H1 (cell line): ENCODE measurements around the gene GRPR. TPM values are rescaled to one million over a fixed set of nuclear protein-coding genes. Genes with fewer than 3 reads are reported as not detected.

Experiments used
- CTCF ChIA-PET: fragments of 300-600 bp; sonication (Branson Sonifier 250); formaldehyde crosslinking; loops from one replicate; lab custom pipeline; 2021; ENCODE audit not compliant: partially characterized antibody; lab: Charles Lee
- POLR2A ChIA-PET: fragments of 300-600 bp; sonication (Branson Sonifier 250); formaldehyde crosslinking; loops from one replicate; lab custom pipeline; 2021; ENCODE audit warnings: inconsistent platforms; ENCODE audit not compliant: partially characterized antibody; lab: Charles Lee
- DNase-seq, 2 experiments: peaks; one replicate each; pipeline versions ENCODE4 v3.0.0 to v3.0.0-alpha.2; 2010 to 2022; ENCODE audit warnings: low spot score in 2 of 2, low read depth in 1 of 2, mixed read lengths in 1 of 2
- FAIRE-seq: peaks from 2 replicates; lab custom pipeline; 2011; peaks lifted over from hg19 to GRCh38; lab: Jason Lieb, UNC
- H2AFZ ChIP-seq: 2 replicates; pipeline ENCODE4 v1.8.1; 2012; ENCODE audit warnings: low read length, inconsistent platforms
- H2AK5ac ChIP-seq: 2 replicates; pipeline ENCODE4 v1.6.1; 2013; ENCODE audit warnings: low read depth, low read length
- H2BK120ac ChIP-seq: replicated peaks from 2 replicates; pipeline ENCODE3; 2013; ENCODE audit warnings: low read depth, low read length, inconsistent platforms
- H2BK12ac ChIP-seq: 2 replicates; pipeline ENCODE4 v1.6.1; 2013; ENCODE audit warnings: low read depth, low read length
- H2BK15ac ChIP-seq: 2 replicates; pipeline ENCODE4 v1.6.1; 2013; ENCODE audit warnings: low read length
- H2BK20ac ChIP-seq: 2 replicates; pipeline ENCODE4 v1.6.1; 2013; ENCODE audit warnings: low read length
- H2BK5ac ChIP-seq: 2 replicates; pipeline ENCODE4 v1.6.1; 2013; ENCODE audit warnings: low read depth, low read length
- H3K14ac ChIP-seq: 2 replicates; pipeline ENCODE4 v1.6.1; 2013; ENCODE audit warnings: inconsistent platforms; ENCODE audit not compliant: insufficient read length
- H3K18ac ChIP-seq: 2 replicates; pipeline ENCODE4 v1.6.1; 2013; ENCODE audit warnings: low read length; ENCODE audit errors: extremely low read depth
- H3K23ac ChIP-seq: 2 replicates; pipeline ENCODE4 v1.6.1; 2013; ENCODE audit warnings: inconsistent platforms; ENCODE audit not compliant: insufficient read length
- H3K23me2 ChIP-seq: 2 replicates; pipeline ENCODE4 v1.6.1; 2013; ENCODE audit warnings: low read depth, low read length
- H3K27ac ChIP-seq: 2 replicates; pipeline ENCODE4 v1.6.1; 2011; ENCODE audit warnings: low read depth, low read length, inconsistent platforms
- H3K27me3 ChIP-seq, 4 experiments: replicated peaks in 1 of 4; 1 replicate in 1 of 4; 2 replicates in 3 of 4; pipeline versions ENCODE4 v1.6.1 to v1.8.1; 2011 to 2013; ENCODE audit warnings: low read length in 3 of 4, mild to moderate bottlenecking in 3 of 4, inconsistent platforms in 2 of 4, mixed read lengths in 2 of 4, moderate library complexity in 1 of 4; ENCODE audit not compliant: control insufficient read depth in 3 of 4, insufficient read depth in 3 of 4; ENCODE audit errors: extremely low read depth in 1 of 4
- H3K36me3 ChIP-seq, 4 experiments: 2 replicates each; pipeline versions ENCODE4 v1.6.1 to v1.8.1; 2011 to 2013; ENCODE audit warnings: mild to moderate bottlenecking in 4 of 4, low read length in 3 of 4, moderate library complexity in 2 of 4, control low read depth in 1 of 4, inconsistent platforms in 1 of 4; ENCODE audit not compliant: insufficient read depth in 4 of 4, control insufficient read depth in 2 of 4
- H3K4ac ChIP-seq: replicated peaks from 2 replicates; pipeline ENCODE3; 2013; ENCODE audit warnings: low read length, low read depth, mixed read lengths, inconsistent platforms; ENCODE audit not compliant: insufficient read length
- H3K4me1 ChIP-seq, 4 experiments: replicated peaks in 1 of 4; 1 replicate in 1 of 4; 2 replicates in 3 of 4; pipeline versions ENCODE4 v1.6.1 to v1.8.1; 2011 to 2013; ENCODE audit warnings: low read length in 3 of 4, inconsistent platforms in 2 of 4, mixed read lengths in 1 of 4; ENCODE audit not compliant: insufficient read depth in 4 of 4, control insufficient read depth in 3 of 4
- H3K4me2 ChIP-seq, 2 experiments: 2 replicates each; pipeline versions ENCODE4 v1.6.1 to v1.8.1; 2011 to 2013; ENCODE audit warnings: low read depth in 2 of 2, low read length in 2 of 2, control low read depth in 1 of 2, inconsistent platforms in 1 of 2, mild to moderate bottlenecking in 1 of 2; ENCODE audit not compliant: insufficient read depth in 1 of 2
- H3K4me3 ChIP-seq, 4 experiments: fragments of 200-600, 300-600 bp in 1 of 4; sonication (generic), shearing (Covaris generic), sonication (Bioruptor Twin) in 1 of 4; 2 replicates each; pipeline versions ENCODE4 v1.5.1 to v1.8.1; 2011 to 2016; ENCODE audit warnings: low read length in 4 of 4, low read depth in 3 of 4, control low read depth in 2 of 4, inconsistent platforms in 2 of 4, mild to moderate bottlenecking in 2 of 4, mixed read lengths in 1 of 4, moderate library complexity in 1 of 4; ENCODE audit not compliant: insufficient read depth in 2 of 4; ENCODE audit errors: extremely low read depth in 1 of 4
- H3K56ac ChIP-seq: replicated peaks from 2 replicates; pipeline ENCODE3; 2013; ENCODE audit warnings: low read depth, mild to moderate bottlenecking, mixed read lengths, low read length, inconsistent platforms; ENCODE audit not compliant: insufficient read length
- H3K79me1 ChIP-seq: 2 replicates; pipeline ENCODE4 v1.6.1; 2013; ENCODE audit warnings: low read depth, low read length, control low read depth
- H3K79me2 ChIP-seq, 2 experiments: 2 replicates each; pipeline versions ENCODE4 v1.6.1 to v1.8.1; 2012 to 2013; ENCODE audit warnings: low read length in 2 of 2, mild to moderate bottlenecking in 2 of 2, inconsistent platforms in 1 of 2; ENCODE audit not compliant: insufficient read depth in 2 of 2, control insufficient read depth in 1 of 2
- H3K9ac ChIP-seq, 4 experiments: replicated peaks in 1 of 4; 1 replicate in 1 of 4; 2 replicates in 3 of 4; pipeline versions ENCODE4 v1.6.1 to v1.8.1; 2011 to 2013; ENCODE audit warnings: low read depth in 3 of 4, low read length in 3 of 4, control low read depth in 2 of 4, mild to moderate bottlenecking in 2 of 4, moderate library complexity in 2 of 4, inconsistent platforms in 1 of 4; ENCODE audit errors: extremely low read depth in 1 of 4
- H3K9me3 ChIP-seq, 2 experiments: 2 replicates each; pipeline versions ENCODE4 v1.6.1 to v1.8.1; 2012 to 2013; ENCODE audit warnings: mild to moderate bottlenecking in 2 of 2, moderate library complexity in 2 of 2, control low read depth in 1 of 2, inconsistent platforms in 1 of 2, low read depth in 1 of 2, low read length in 1 of 2, mixed read lengths in 1 of 2; ENCODE audit not compliant: insufficient read depth in 2 of 2
- H4K20me1 ChIP-seq, 2 experiments: replicated peaks in 1 of 2; 2 replicates each; pipeline versions ENCODE3 to v1.8.1; 2011 to 2013; ENCODE audit warnings: inconsistent platforms in 2 of 2, low read length in 2 of 2, mild to moderate bottlenecking in 1 of 2; ENCODE audit not compliant: insufficient read depth in 2 of 2, control insufficient read depth in 1 of 2
- H4K5ac ChIP-seq: 2 replicates; pipeline ENCODE4 v1.6.1; 2013; ENCODE audit warnings: low read length, low read depth, mixed read lengths, inconsistent platforms; ENCODE audit not compliant: insufficient read length
- H4K8ac ChIP-seq: 2 replicates; pipeline ENCODE4 v1.8.0; 2013; ENCODE audit warnings: mild to moderate bottlenecking, moderate library complexity, low read length, inconsistent platforms; ENCODE audit not compliant: insufficient read depth; ENCODE audit errors: extremely low read depth
- H4K91ac ChIP-seq: replicated peaks from 2 replicates; pipeline ENCODE3; 2013; ENCODE audit warnings: low read length, mixed read lengths, inconsistent platforms; ENCODE audit not compliant: insufficient read length
- EGR1 ChIP-seq: IDR thresholded peaks from 2 replicates; pipeline ENCODE4 v1.6.1; 2011; ENCODE audit warnings: low read depth, low read length, borderline replicate concordance
- WGBS, 2 experiments: shearing (Covaris generic) in 1 of 2; methylation state at CpG; one replicate each; pipeline versions ENCODE4 v1.1.6 to v1.1.7; 2013 to 2015; ENCODE audit warnings: low lambda C conversion rate in 2 of 2, mixed read lengths in 2 of 2, inconsistent platforms in 1 of 2, low coverage in 1 of 2, missing lambda C conversion rate in 1 of 2; ENCODE audit not compliant: insufficient replicate concordance in 2 of 2, insufficient coverage in 1 of 2, insufficient read length in 1 of 2; ENCODE audit errors: extremely low coverage in 1 of 2, missing lambda C conversion rate in 1 of 2; 5-methylcytosine and 5-hydroxymethylcytosine counted together
- polyA plus RNA-seq, 7 experiments: library from polyadenylated mRNA; depleted of rRNA in 3 of 7; stranded (reverse) in 5 of 7; unstranded in 2 of 7; fragments of >200 nt in 5 of 7; fragments of 200-250 nt in 2 of 7; gene quantifications; 1 replicate in 5 of 7; 2 replicates in 1 of 7; 4 replicates in 1 of 7; pipeline versions ENCODE4 v1.2.1 to v1.2.3, GENCODE V29; 2011 to 2013; ENCODE audit warnings: missing spikeins in 2 of 7, mixed read lengths in 2 of 7
- total RNA-seq: library from RNA; stranded (reverse); fragmentation: NEBNext Ultra II Directional; extraction: Animal tissue kit (Norgen Biotek cat#: 25700); gene quantifications from 2 replicates; pipeline ENCODE4 v1.2.1, GENCODE V29; 2021

The GRPR gene
- total and polyA plus RNA-seq, 2 of the 8 experiments (the other 6 are each of a cell fraction or from before 2014, with no cell fraction given), result 18.6 to 78.4 TPM

DNA sequence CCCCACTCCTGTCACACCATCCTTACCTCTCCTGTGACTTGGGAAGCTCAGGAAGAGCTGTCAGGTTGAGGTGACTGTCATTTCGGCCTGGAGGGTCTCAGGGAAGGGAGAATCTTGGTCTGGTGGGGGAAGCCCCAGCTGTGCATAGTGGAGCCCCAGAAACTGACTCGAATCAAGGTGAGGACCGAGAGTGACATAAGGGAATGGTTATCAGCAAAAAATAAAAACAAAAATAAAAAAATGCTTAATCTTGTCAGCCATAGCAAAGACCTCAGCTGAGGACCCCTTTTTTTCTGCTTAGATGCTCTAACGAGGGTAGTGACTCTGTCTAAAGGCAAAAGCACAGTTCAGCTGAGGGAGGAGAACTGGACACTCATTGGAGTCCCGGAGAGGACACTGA is 43.8 kb downstream of the GRPR start, which contains the start of gene MAGEB17:
Gene MAGEB17, plus strand, starts transcription at position 301 of the 400 bp plus-strand sequence. CDS start 2,902 bp downstream, outside the sequence.
- POLR2A ChIA-PET, result no interaction called here
- no peak for DNase-seq
- H4K20me1 ChIP-seq, result no peaks in the 10 kb centered on the region

More for the DNA sequence above, 43.8 kb downstream of the GRPR start, which contains the start of gene MAGEB17:
- no peak for FAIRE-seq
- H3K27me3 ChIP-seq, result no peaks in the 10 kb centered on the region
- no peak within 1 kb of the TSS for H2AFZ ChIP-seq
- no peak within 1 kb of the TSS for H3K23ac ChIP-seq
- no peak within 1 kb of the TSS for H3K9ac ChIP-seq
- no peaks in the 10 kb centered on the region for H3K79me2 ChIP-seq
- H2BK15ac ChIP-seq, result no peak within 1 kb of the TSS
- no peak within 1 kb of the TSS for H3K27ac ChIP-seq
- H2BK120ac ChIP-seq, result no peak within 1 kb of the TSS
- TF ChIP-seq EGR1, result no peak
- no peak within 1 kb of the TSS for H3K4me2 ChIP-seq
- no peak within 1 kb of the TSS for H2BK20ac ChIP-seq
- H3K36me3 ChIP-seq, result no peaks in the 10 kb centered on the region
- H3K4ac ChIP-seq, result no peak within 1 kb of the TSS
- CTCF ChIA-PET, result no interaction called here
- no peak within 1 kb of the TSS for H4K91ac ChIP-seq
- no peak within 1 kb of the TSS for H3K4me3 ChIP-seq
- H4K5ac ChIP-seq, result no peak within 1 kb of the TSS
- H4K8ac ChIP-seq, result no peak within 1 kb of the TSS
- no peak within 1 kb of the TSS for H3K14ac ChIP-seq
- H3K9me3 ChIP-seq, result no peaks in the 10 kb centered on the region
- H2AK5ac ChIP-seq, result no peak within 1 kb of the TSS
- H3K79me1 ChIP-seq, result no peaks in the 10 kb centered on the region
- H3K4me1 ChIP-seq, result peaks cover 0 to 2% (median 0%) of the 10 kb centered on the region in 4 experiments; a peak in 1 of 7 replicates
- no peaks in the 10 kb centered on the region for H3K23me2 ChIP-seq
- H2BK12ac ChIP-seq, result no peak within 1 kb of the TSS
- H3K56ac ChIP-seq, result no peak within 1 kb of the TSS
- H2BK5ac ChIP-seq, result no peak within 1 kb of the TSS
- no peak within 1 kb of the TSS for H3K18ac ChIP-seq
- 88% methylated on average over 4 of the region's 5 CpGs; no CpG with 5 or more reads in 1 of the 2 experiments for WGBS, 2 experiments
